ENCODE results near the gene MAGT1.
"Not testable (repeated sequence)": the region's sequence is repeated elsewhere in the genome, so short reads cannot be mapped to it uniquely, and the experiment has no call there.

The MAGT1 gene

GRCh38 chrX:77894921-77895886 lies at the start of gene MAGT1:
Gene MAGT1 (minus strand): TSS chrX:77895435. CDS start chrX:77895410, 25 bp downstream.
- in situ Hi-C loops (cut with HindIII; ENCODE audit: low pct_unique_long_range_greater_than_20kb, low sequenced_read_pairs) = no loop called here
- TF ChIP-seq JUND (IDR thresholded peaks at IDR 0.05; ENCODE audit: low read depth) = no peak
- DNase-seq (ENCODE audit: low read depth in 1 of 2, low spot score in 1 of 2) = peak; percentile 37 to 95

- DNase-seq (ENCODE audit: low read depth in 1 of 2, low spot score in 1 of 2); in situ Hi-C loops (cut with HindIII; ENCODE audit: low pct_unique_long_range_greater_than_20kb, low sequenced_read_pairs): not testable (repeated sequence)
Observed at GRCh38 chrX:77945031-77945430, 49.8 kb upstream of the MAGT1 start.

- in situ Hi-C loops (cut with HindIII; ENCODE audit: low pct_unique_long_range_greater_than_20kb, low sequenced_read_pairs) = no loop called here
- no peak for TF ChIP-seq JUND (IDR thresholded peaks at IDR 0.05; ENCODE audit: low read depth)
- DNase-seq (ENCODE audit: low read depth in 1 of 2, low spot score in 1 of 2) = no peak
Observed at GRCh38 chrX:77938083-77938680, 42.9 kb upstream of the MAGT1 start.

- no peak for TF ChIP-seq JUND (IDR thresholded peaks at IDR 0.05; ENCODE audit: low read depth)
- DNase-seq (ENCODE audit: low read depth in 1 of 2, low spot score in 1 of 2) = no peak
- in situ Hi-C loops (cut with HindIII; ENCODE audit: low pct_unique_long_range_greater_than_20kb, low sequenced_read_pairs) = no loop called here
Observed at GRCh38 chrX:77937291-77937690, 42.1 kb upstream of the MAGT1 start.

GRCh38 chrX:77936299-77936698 lies 41.1 kb upstream of the MAGT1 start:
- no peak for DNase-seq (ENCODE audit: low read depth in 1 of 2, low spot score in 1 of 2)
- no peak for TF ChIP-seq JUND (IDR thresholded peaks at IDR 0.05; ENCODE audit: low read depth)
- in situ Hi-C loops (cut with HindIII; ENCODE audit: low pct_unique_long_range_greater_than_20kb, low sequenced_read_pairs) = no loop called here

GRCh38 chrX:77935886-77936285 lies 40.7 kb upstream of the MAGT1 start:
- no peak for TF ChIP-seq JUND (IDR thresholded peaks at IDR 0.05; ENCODE audit: low read depth)
- in situ Hi-C loops (cut with HindIII; ENCODE audit: low pct_unique_long_range_greater_than_20kb, low sequenced_read_pairs) = no loop called here

GRCh38 chrX:77930581-77930980 lies 35.3 kb upstream of the MAGT1 start:
- TF ChIP-seq JUND (IDR thresholded peaks at IDR 0.05; ENCODE audit: low read depth) = no peak
- in situ Hi-C loops (cut with HindIII; ENCODE audit: low pct_unique_long_range_greater_than_20kb, low sequenced_read_pairs) = no loop called here

More at GRCh38 chrX:77935886-77936285, 40.7 kb upstream of the MAGT1 start:
- DNase-seq (ENCODE audit: low read depth in 1 of 2, low spot score in 1 of 2) = no peak

GRCh38 chrX:77925764-77926163 lies 30.5 kb upstream of the MAGT1 start:
- TF ChIP-seq JUND (IDR thresholded peaks at IDR 0.05; ENCODE audit: low read depth) = no peak
- in situ Hi-C loops (cut with HindIII; ENCODE audit: low pct_unique_long_range_greater_than_20kb, low sequenced_read_pairs) = no loop called here
- no peak for DNase-seq (ENCODE audit: low read depth in 1 of 2, low spot score in 1 of 2)

More at GRCh38 chrX:77930581-77930980, 35.3 kb upstream of the MAGT1 start:
- DNase-seq (ENCODE audit: low read depth in 1 of 2, low spot score in 1 of 2) = no peak

- DNase-seq (ENCODE audit: low read depth in 1 of 2, low spot score in 1 of 2) = no peak
- in situ Hi-C loops (cut with HindIII; ENCODE audit: low pct_unique_long_range_greater_than_20kb, low sequenced_read_pairs) = no loop called here
- no peak for TF ChIP-seq JUND (IDR thresholded peaks at IDR 0.05; ENCODE audit: low read depth)
Observed at GRCh38 chrX:77924320-77924859, 29.2 kb upstream of the MAGT1 start.

- in situ Hi-C loops (cut with HindIII; ENCODE audit: low pct_unique_long_range_greater_than_20kb, low sequenced_read_pairs) = no loop called here
- DNase-seq (ENCODE audit: low read depth in 1 of 2, low spot score in 1 of 2) = no peak
- TF ChIP-seq JUND (IDR thresholded peaks at IDR 0.05; ENCODE audit: low read depth) = no peak
Observed at GRCh38 chrX:77922787-77923186, 27.6 kb upstream of the MAGT1 start.

GRCh38 chrX:77919370-77919769 lies 24.1 kb upstream of the MAGT1 start:
- in situ Hi-C loops (cut with HindIII; ENCODE audit: low pct_unique_long_range_greater_than_20kb, low sequenced_read_pairs); DNase-seq (ENCODE audit: low read depth in 1 of 2, low spot score in 1 of 2): not testable (repeated sequence)

GRCh38 chrX:77918568-77918967 lies 23.3 kb upstream of the MAGT1 start:
- no peak for TF ChIP-seq JUND (IDR thresholded peaks at IDR 0.05; ENCODE audit: low read depth)
- in situ Hi-C loops (cut with HindIII; ENCODE audit: low pct_unique_long_range_greater_than_20kb, low sequenced_read_pairs) = no loop called here

More at GRCh38 chrX:77918568-77918967, 23.3 kb upstream of the MAGT1 start:
- DNase-seq (ENCODE audit: low read depth in 1 of 2, low spot score in 1 of 2) = peak in 1 of 2 experiments; percentile 13
